ENCODE measurements around the gene CDHR2.

Gene CDHR2

DNA sequence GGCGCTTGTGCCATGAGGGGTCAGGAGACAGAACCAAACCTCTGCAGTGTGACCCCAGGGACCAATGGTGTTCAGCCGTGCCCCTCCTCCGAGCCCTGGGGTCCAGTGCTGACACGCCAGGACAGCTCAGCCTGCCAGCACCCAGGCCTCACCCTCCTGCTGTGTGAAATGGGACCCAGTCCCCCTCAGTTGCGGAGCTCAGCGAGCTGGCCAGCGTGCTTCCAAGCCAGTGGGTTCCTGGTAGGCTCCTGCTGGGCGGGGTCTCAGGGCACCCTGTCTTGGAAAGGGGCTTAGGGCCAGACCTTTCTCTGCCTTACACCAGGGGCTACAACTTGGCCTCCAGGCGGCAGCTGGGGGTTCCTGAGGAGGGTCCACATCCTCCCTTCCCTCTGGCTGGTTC lies 16.3 kb upstream of the CDHR2 start:
- H3K4me1 ChIP-seq (ENCODE audit: insufficient read depth, insufficient read length), result peaks cover 20% of the 10 kb centered on the region
- no peak overlapping the region for H3K4me3 ChIP-seq (ENCODE audit: insufficient read length, low read depth)
- peaks cover 56% of the 10 kb centered on the region for H3K36me3 ChIP-seq (ENCODE audit: insufficient read depth, insufficient read length, low read length)
- no peak for TF ChIP-seq ZNF274 (IDR thresholded peaks at IDR 0.05; ENCODE audit: low read depth, low read length)
- TF ChIP-seq SUZ12 (IDR thresholded peaks at IDR 0.05; ENCODE audit: extremely low read depth, insufficient read depth, insufficient read length), result no peak
- no peak for TF ChIP-seq YY1 (IDR thresholded peaks at IDR 0.05; ENCODE audit: insufficient read depth, insufficient read length)
- DNase-seq (ENCODE audit: low read depth, low spot score), result no peak
- no peaks in the 10 kb centered on the region for H3K9me3 ChIP-seq (ENCODE audit: insufficient read depth, low read length)
- H3K9ac ChIP-seq (ENCODE audit: insufficient read length, low read depth), result no peak overlapping the region
- no peaks in the 10 kb centered on the region for H3K27me3 ChIP-seq (ENCODE audit: insufficient read depth, insufficient read length)

DNA sequence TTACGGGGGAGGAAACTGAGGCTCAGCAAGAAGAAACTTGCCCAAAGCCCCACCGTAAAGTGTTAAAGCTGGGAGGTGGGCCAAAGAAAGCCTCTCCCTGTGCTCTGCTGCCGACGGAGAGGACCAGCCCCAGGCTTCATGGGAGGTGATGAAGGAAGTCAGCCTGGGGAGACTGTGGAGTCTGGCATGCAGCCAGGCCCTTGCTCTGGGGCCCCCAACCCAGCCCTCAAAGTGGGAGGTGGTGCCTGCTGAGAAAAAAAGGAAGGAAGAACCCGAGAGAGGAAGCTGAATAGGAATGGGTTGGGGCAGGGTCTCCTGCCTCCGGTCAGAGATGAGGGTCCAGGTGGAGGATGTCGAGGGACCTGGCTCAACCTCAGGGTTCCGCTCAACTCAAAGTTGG lies 15.8 kb upstream of the CDHR2 start:
- no peaks in the 10 kb centered on the region for H3K9me3 ChIP-seq (ENCODE audit: insufficient read depth, low read length)
- H3K4me3 ChIP-seq (ENCODE audit: insufficient read length, low read depth), result no peak overlapping the region
- no peak for TF ChIP-seq ZNF274 (IDR thresholded peaks at IDR 0.05; ENCODE audit: low read depth, low read length)
- TF ChIP-seq YY1 (IDR thresholded peaks at IDR 0.05; ENCODE audit: insufficient read depth, insufficient read length), result no peak
- TF ChIP-seq SUZ12 (IDR thresholded peaks at IDR 0.05; ENCODE audit: extremely low read depth, insufficient read depth, insufficient read length), result no peak
- no peaks in the 10 kb centered on the region for H3K27me3 ChIP-seq (ENCODE audit: insufficient read depth, insufficient read length)
- no peak for DNase-seq (ENCODE audit: low read depth, low spot score)
- H3K9ac ChIP-seq (ENCODE audit: insufficient read length, low read depth), result no peak overlapping the region
- H3K36me3 ChIP-seq (ENCODE audit: insufficient read depth, insufficient read length, low read length), result peaks cover 50% of the 10 kb centered on the region
- H3K4me1 ChIP-seq (ENCODE audit: insufficient read depth, insufficient read length), result peaks cover 17% of the 10 kb centered on the region

DNA sequence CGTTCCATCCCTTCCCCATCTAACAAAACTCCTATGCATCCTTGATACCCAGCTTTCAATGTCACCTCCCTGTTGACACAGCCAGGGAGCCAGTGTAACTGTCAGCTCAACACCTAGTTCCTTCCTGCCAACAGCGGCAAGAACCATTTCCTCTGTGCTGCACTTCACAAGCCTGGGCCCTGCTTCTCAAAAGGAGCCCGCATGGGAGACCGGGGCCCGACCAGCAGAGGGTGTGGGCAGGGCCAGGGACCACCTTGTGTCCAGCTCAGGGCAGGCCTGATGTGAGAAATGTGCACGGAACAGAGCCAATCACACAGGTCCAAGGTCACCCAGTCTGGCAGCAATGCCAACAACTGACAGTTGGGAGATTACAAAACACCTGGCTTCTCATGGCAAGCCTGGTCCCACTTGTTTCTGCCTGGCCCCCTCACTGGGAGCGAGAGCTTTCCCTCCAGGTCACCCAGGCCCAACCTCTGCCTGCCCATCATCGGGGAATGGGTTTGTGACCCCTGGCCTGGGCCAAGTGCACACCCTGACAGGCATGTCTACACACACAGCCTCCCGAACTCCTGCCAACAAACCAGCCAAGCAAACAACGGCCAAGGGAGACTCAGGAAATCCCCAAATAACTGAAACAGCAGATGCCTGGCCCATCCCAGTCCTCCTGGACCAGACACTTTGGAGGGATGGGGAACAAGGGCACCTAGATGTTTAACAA lies 15.1 kb upstream of the CDHR2 start:
- H3K36me3 ChIP-seq (ENCODE audit: insufficient read depth, insufficient read length, low read length), result peaks cover 44% of the 10 kb centered on the region
- H3K4me1 ChIP-seq (ENCODE audit: insufficient read depth, insufficient read length), result peaks cover 16% of the 10 kb centered on the region
- peak overlapping the region; percentile 26 for H3K9ac ChIP-seq (ENCODE audit: insufficient read length, low read depth)
- H3K4me3 ChIP-seq (ENCODE audit: insufficient read length, low read depth), result no peak overlapping the region
- no peak for DNase-seq (ENCODE audit: low read depth, low spot score)
- TF ChIP-seq SUZ12 (IDR thresholded peaks at IDR 0.05; ENCODE audit: extremely low read depth, insufficient read depth, insufficient read length) (no peak), ZNF274 (IDR thresholded peaks at IDR 0.05; ENCODE audit: low read depth, low read length) (no peak), YY1 (IDR thresholded peaks at IDR 0.05; ENCODE audit: insufficient read depth, insufficient read length) (no peak)
- H3K27me3 ChIP-seq (ENCODE audit: insufficient read depth, insufficient read length), result no peaks in the 10 kb centered on the region
- H3K9me3 ChIP-seq (ENCODE audit: insufficient read depth, low read length), result no peaks in the 10 kb centered on the region

DNA sequence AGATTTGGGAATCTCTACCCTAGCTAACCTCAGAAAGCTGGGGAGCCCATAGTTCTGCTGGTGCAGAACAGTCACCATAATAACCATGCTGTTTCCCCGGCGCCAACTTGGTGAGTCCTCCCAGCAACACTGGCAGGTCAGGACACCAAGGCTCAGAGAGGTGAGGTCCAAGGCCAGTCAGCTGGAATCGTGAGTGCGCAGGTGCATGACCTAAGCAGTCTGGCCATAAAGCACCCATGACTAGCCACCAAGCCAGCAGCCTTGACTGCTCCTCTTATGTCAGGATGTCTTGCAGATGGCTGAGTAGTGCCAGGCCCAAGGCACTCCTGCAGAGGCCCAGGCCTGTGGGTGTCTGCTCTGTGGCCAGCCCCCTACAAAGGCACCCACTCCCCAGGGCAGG lies 14.5 kb upstream of the CDHR2 start:
- no peaks in the 10 kb centered on the region for H3K9me3 ChIP-seq (ENCODE audit: insufficient read depth, low read length)
- H3K36me3 ChIP-seq (ENCODE audit: insufficient read depth, insufficient read length, low read length), result peaks cover 38% of the 10 kb centered on the region
- H3K27me3 ChIP-seq (ENCODE audit: insufficient read depth, insufficient read length), result no peaks in the 10 kb centered on the region
- no peak for DNase-seq (ENCODE audit: low read depth, low spot score)
- TF ChIP-seq SUZ12 (IDR thresholded peaks at IDR 0.05; ENCODE audit: extremely low read depth, insufficient read depth, insufficient read length) (no peak), ZNF274 (IDR thresholded peaks at IDR 0.05; ENCODE audit: low read depth, low read length) (no peak)
- H3K4me3 ChIP-seq (ENCODE audit: insufficient read length, low read depth), result no peak overlapping the region
- H3K9ac ChIP-seq (ENCODE audit: insufficient read length, low read depth), result no peak overlapping the region
- peaks cover 16% of the 10 kb centered on the region for H3K4me1 ChIP-seq (ENCODE audit: insufficient read depth, insufficient read length)

DNA sequence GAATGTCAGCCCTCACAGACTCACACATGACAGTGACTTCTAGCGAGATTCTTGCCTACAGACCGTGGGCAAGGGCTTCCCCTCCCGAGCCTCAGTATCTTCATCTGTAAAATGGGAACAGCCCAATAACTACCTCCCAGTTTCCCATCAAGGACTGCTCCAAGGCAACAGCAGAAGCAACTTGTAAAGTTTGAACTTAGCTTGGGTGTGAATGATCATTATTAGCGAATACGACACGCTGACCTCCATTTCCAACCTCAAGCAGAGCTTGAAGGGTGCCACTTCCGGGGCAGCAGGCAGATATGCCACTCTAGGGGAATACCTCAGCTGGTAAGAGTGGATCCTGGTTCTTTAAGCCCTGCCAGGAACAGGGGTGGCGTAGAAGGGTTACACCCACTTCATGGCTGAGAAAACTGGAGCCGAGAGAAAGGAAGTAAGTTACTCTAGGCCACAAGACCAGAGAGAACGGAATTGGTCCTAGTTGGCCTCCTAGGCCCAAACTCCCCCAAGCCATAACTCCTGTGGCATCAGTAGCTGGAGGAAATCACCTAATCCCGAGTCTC lies 14.0 kb upstream of the CDHR2 start:
- H3K4me1 ChIP-seq (ENCODE audit: insufficient read depth, insufficient read length), result peaks cover 16% of the 10 kb centered on the region
- H3K9ac ChIP-seq (ENCODE audit: insufficient read length, low read depth), result peak overlapping the region; percentile 93
- H3K27me3 ChIP-seq (ENCODE audit: insufficient read depth, insufficient read length), result no peaks in the 10 kb centered on the region
- no peaks in the 10 kb centered on the region for H3K9me3 ChIP-seq (ENCODE audit: insufficient read depth, low read length)
- no peak for DNase-seq (ENCODE audit: low read depth, low spot score)
- peak overlapping the region; percentile 89 for H3K4me3 ChIP-seq (ENCODE audit: insufficient read length, low read depth)
- peaks cover 36% of the 10 kb centered on the region for H3K36me3 ChIP-seq (ENCODE audit: insufficient read depth, insufficient read length, low read length)
- TF ChIP-seq ZNF274 (IDR thresholded peaks at IDR 0.05; ENCODE audit: low read depth, low read length) (no peak), SUZ12 (IDR thresholded peaks at IDR 0.05; ENCODE audit: extremely low read depth, insufficient read depth, insufficient read length) (no peak), YY1 (IDR thresholded peaks at IDR 0.05; ENCODE audit: insufficient read depth, insufficient read length) (no peak)

DNA sequence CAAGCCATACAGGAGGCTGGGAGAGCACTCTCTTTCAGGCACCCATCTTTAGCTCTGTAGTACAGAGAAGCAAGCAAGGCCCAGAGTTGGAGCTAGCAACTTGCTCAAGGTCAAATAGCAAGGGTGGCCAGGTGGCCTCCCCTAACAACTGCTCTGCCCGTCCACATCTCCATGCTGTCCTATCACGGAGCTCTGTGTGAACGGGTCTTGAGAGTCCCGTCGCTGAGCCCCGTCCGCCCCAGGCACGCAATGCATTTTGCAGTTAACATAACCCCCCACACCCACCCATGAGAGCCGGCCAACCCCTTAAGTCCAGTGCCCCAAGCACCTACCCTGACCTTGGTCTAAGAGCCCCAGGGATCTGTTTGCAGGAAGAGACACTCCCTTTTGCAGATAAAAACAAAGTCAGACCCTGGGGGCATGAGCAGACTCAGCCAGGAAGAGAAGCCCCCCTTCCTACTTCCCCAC lies 13.4 kb upstream of the CDHR2 start:
- Histone ChIP-seq H3K4me1 (ENCODE audit: insufficient read depth, insufficient read length) (peaks cover 16% of the 10 kb centered on the region), H3K27me3 (ENCODE audit: insufficient read depth, insufficient read length) (no peaks in the 10 kb centered on the region), H3K36me3 (ENCODE audit: insufficient read depth, insufficient read length, low read length) (peaks cover 31% of the 10 kb centered on the region), H3K9ac (ENCODE audit: insufficient read length, low read depth) (peak overlapping the region; percentile 93), H3K9me3 (ENCODE audit: insufficient read depth, low read length) (no peaks in the 10 kb centered on the region), H3K4me3 (ENCODE audit: insufficient read length, low read depth) (peak overlapping the region; percentile 89)
- no peak for DNase-seq (ENCODE audit: low read depth, low spot score)
- TF ChIP-seq SUZ12 (IDR thresholded peaks at IDR 0.05; ENCODE audit: extremely low read depth, insufficient read depth, insufficient read length) (no peak), ZNF274 (IDR thresholded peaks at IDR 0.05; ENCODE audit: low read depth, low read length) (no peak), YY1 (IDR thresholded peaks at IDR 0.05; ENCODE audit: insufficient read depth, insufficient read length) (no peak)

DNA sequence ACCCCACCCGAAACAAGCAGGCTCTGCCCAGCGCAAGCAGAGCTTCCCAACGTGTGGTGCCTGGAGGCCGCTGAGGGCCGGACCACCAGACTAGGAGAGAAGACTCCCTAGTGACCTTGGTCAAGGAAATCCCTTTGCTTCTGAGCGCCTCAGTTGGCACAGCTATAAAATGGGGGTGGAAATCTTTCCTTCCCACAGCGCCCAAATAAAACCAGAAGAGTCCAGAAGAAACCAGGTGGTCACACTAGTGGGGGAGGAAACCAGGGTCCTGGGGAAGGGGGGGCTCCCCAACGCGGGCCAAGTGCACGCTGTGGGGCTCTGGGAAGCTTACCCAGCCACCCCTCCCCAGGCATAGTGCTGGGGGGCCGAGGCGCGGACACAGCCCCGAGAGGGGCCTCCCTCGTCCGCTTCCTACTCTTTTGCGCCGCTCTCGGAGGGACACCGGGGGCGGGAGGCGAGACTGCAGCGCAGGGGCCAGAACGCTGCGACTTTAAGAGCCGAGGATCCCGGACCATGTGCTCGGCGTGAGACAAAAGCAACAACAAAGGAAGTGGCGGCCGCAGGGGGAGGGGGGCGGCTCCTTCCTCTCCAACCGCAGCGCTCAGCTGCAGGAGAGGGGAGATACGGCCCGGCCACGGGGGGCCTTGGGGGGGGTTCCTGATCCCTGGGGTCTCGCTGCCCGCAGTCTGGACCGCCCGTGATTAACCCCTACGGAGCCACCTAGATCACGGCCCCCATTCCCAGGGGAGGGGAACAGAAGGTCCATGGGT lies 12.8 kb upstream of the CDHR2 start:
- DNase-seq (ENCODE audit: low read depth, low spot score), result no peak
- peak overlapping the region; percentile 93 for H3K9ac ChIP-seq (ENCODE audit: insufficient read length, low read depth)
- peak overlapping the region; percentile 89 for H3K4me3 ChIP-seq (ENCODE audit: insufficient read length, low read depth)
- TF ChIP-seq SUZ12 (IDR thresholded peaks at IDR 0.05; ENCODE audit: extremely low read depth, insufficient read depth, insufficient read length) (no peak), YY1 (IDR thresholded peaks at IDR 0.05; ENCODE audit: insufficient read depth, insufficient read length) (no peak), ZNF274 (IDR thresholded peaks at IDR 0.05; ENCODE audit: low read depth, low read length) (no peak)
- peaks cover 12% of the 10 kb centered on the region for H3K4me1 ChIP-seq (ENCODE audit: insufficient read depth, insufficient read length)
- H3K36me3 ChIP-seq (ENCODE audit: insufficient read depth, insufficient read length, low read length), result peaks cover 25% of the 10 kb centered on the region
- no peaks in the 10 kb centered on the region for H3K9me3 ChIP-seq (ENCODE audit: insufficient read depth, low read length)
- no peaks in the 10 kb centered on the region for H3K27me3 ChIP-seq (ENCODE audit: insufficient read depth, insufficient read length)

All from NT2/D1 (cell line).